ENCODE data around the gene SFXN5. TPM values are rescaled to one million over a fixed set of nuclear protein-coding genes. Genes with fewer than 3 reads are reported as not detected.

SFXN5 gene
- total RNA-seq, 1 donor from 2014 or later = 7.6 TPM

- H3K36me3 ChIP-seq (ENCODE audit: control insufficient read depth, insufficient read depth, low read length) = peaks cover 1% of the 10 kb centered on the region
- no peak for TF ChIP-seq CTCF (IDR thresholded peaks at IDR 0.05; ENCODE audit: insufficient read depth, low read length, poor library complexity, severe bottlenecking)
- DNase-seq (ENCODE audit: low read depth) = no peak
These were observed 550 bp upstream of the SFXN5 start for GRCh38 chr2:73072129-73072395.

GRCh38 chr2:73070643-73071359 lies 711 bp downstream of the SFXN5 start:
- no peak for TF ChIP-seq CTCF (IDR thresholded peaks at IDR 0.05; ENCODE audit: insufficient read depth, low read length, poor library complexity, severe bottlenecking)
- Histone ChIP-seq H3K4me3 (ENCODE audit: low read depth, low read length) (peak overlapping the region; percentile 60), H3K36me3 (ENCODE audit: control insufficient read depth, insufficient read depth, low read length) (peaks cover 1% of the 10 kb centered on the region), H3K27me3 (ENCODE audit: control insufficient read depth, insufficient read depth, low read length) (no peaks in the 10 kb centered on the region)
- peak; percentile 56 for DNase-seq (ENCODE audit: low read depth)

More at GRCh38 chr2:73072129-73072395, 550 bp upstream of the SFXN5 start:
- H3K4me3 ChIP-seq (ENCODE audit: low read depth, low read length) = peak overlapping the region; percentile 60
- H3K27me3 ChIP-seq (ENCODE audit: control insufficient read depth, insufficient read depth, low read length) = no peaks in the 10 kb centered on the region

- DNase-seq (ENCODE audit: low read depth) = no peak
- no peak for TF ChIP-seq CTCF (IDR thresholded peaks at IDR 0.05; ENCODE audit: insufficient read depth, low read length, poor library complexity, severe bottlenecking)
- no peaks in the 10 kb centered on the region for H3K27me3 ChIP-seq (ENCODE audit: control insufficient read depth, insufficient read depth, low read length)
- H3K36me3 ChIP-seq (ENCODE audit: control insufficient read depth, insufficient read depth, low read length) = no peaks in the 10 kb centered on the region
- H3K4me3 ChIP-seq (ENCODE audit: low read depth, low read length) = peak overlapping the region; percentile 60
These were observed 1.5 kb downstream of the SFXN5 start for GRCh38 chr2:73069855-73070642.

- no peak for DNase-seq (ENCODE audit: low read depth)
- no peak for TF ChIP-seq CTCF (IDR thresholded peaks at IDR 0.05; ENCODE audit: insufficient read depth, low read length, poor library complexity, severe bottlenecking)
- H3K36me3 ChIP-seq (ENCODE audit: control insufficient read depth, insufficient read depth, low read length) = no peaks in the 10 kb centered on the region
- no peaks in the 10 kb centered on the region for H3K27me3 ChIP-seq (ENCODE audit: control insufficient read depth, insufficient read depth, low read length)
- H3K4me3 ChIP-seq (ENCODE audit: low read depth, low read length) = no peak overlapping the region
These were observed 2.3 kb downstream of the SFXN5 start for GRCh38 chr2:73069041-73069854.

- no peak for TF ChIP-seq CTCF (IDR thresholded peaks at IDR 0.05; ENCODE audit: insufficient read depth, low read length, poor library complexity, severe bottlenecking)
- Histone ChIP-seq H3K36me3 (ENCODE audit: control insufficient read depth, insufficient read depth, low read length) (no peaks in the 10 kb centered on the region), H3K27me3 (ENCODE audit: control insufficient read depth, insufficient read depth, low read length) (no peaks in the 10 kb centered on the region), H3K4me3 (ENCODE audit: low read depth, low read length) (no peak overlapping the region)
- no peak for DNase-seq (ENCODE audit: low read depth)
These were observed 3.4 kb downstream of the SFXN5 start for GRCh38 chr2:73068147-73068546.
